Kidney epithelial cell (primary cell): ENCODE data around the gene SETD5. TPM values are rescaled to one million over a fixed set of nuclear protein-coding genes. Genes with fewer than 3 reads are reported as not detected.
A peak's percentile ranks its signal among the peaks of the same experiment; 100 is the strongest.

ENCODE experiments used
- DNase-seq: peaks from one replicate; pipeline ENCODE4 v3.0.0-alpha.2; 2010; ENCODE audit warnings: low read depth
- H3K27me3 ChIP-seq: 2 replicates; pipeline ENCODE4 v1.6.0; 2011; ENCODE audit warnings: low read length; ENCODE audit not compliant: control insufficient read depth, insufficient read depth
- H3K36me3 ChIP-seq: 2 replicates; pipeline ENCODE4 v1.5.1; 2011; ENCODE audit warnings: low read length; ENCODE audit not compliant: control insufficient read depth, insufficient read depth
- H3K4me3 ChIP-seq: 2 replicates; pipeline ENCODE4 v1.5.1; 2011; ENCODE audit warnings: low read depth, mild to moderate bottlenecking, control low read depth, low read length
- CTCF ChIP-seq: IDR thresholded peaks from 2 replicates; pipeline ENCODE4 v1.5.1; 2011; ENCODE audit warnings: mild to moderate bottlenecking, moderate library complexity, low read length, control low read depth, inconsistent platforms; ENCODE audit not compliant: insufficient read depth, poor library complexity, severe bottlenecking
- total RNA-seq: library from RNA; depleted of rRNA; stranded (reverse); fragments of >200 nt; gene quantifications from 2 replicates; pipeline ENCODE4 v1.2.3, GENCODE V29; 2015

SETD5 gene
- total RNA-seq, 1 donor from 2014 or later: 49.1 TPM

- TF ChIP-seq CTCF: no peak
- H3K4me3 ChIP-seq: no peak overlapping the region
- no peaks in the 10 kb centered on the region for H3K36me3 ChIP-seq
- DNase-seq: peak; percentile 61
- peaks cover 15% of the 10 kb centered on the region for H3K27me3 ChIP-seq
Observed at GRCh38 chr3:9497821-9498565, 100.6 kb downstream of the SETD5 start.

- Histone ChIP-seq H3K36me3 (no peaks in the 10 kb centered on the region), H3K4me3 (no peak overlapping the region), H3K27me3 (peaks cover 15% of the 10 kb centered on the region)
- TF ChIP-seq CTCF: no peak
- no peak for DNase-seq
Observed at GRCh38 chr3:9498781-9499180, 101.4 kb downstream of the SETD5 start.

GRCh38 chr3:9499455-9500107, 102.2 kb downstream of the SETD5 start:
- H3K4me3 ChIP-seq: no peak overlapping the region
- H3K27me3 ChIP-seq: peaks cover 15% of the 10 kb centered on the region
- no peak for DNase-seq
- TF ChIP-seq CTCF: no peak
- H3K36me3 ChIP-seq: no peaks in the 10 kb centered on the region

GRCh38 chr3:9500108-9501050, 103.0 kb downstream of the SETD5 start:
- H3K27me3 ChIP-seq: peaks cover 15% of the 10 kb centered on the region
- no peak overlapping the region for H3K4me3 ChIP-seq
- no peaks in the 10 kb centered on the region for H3K36me3 ChIP-seq
- DNase-seq: peak; percentile 14
- peak; percentile 96 for TF ChIP-seq CTCF

GRCh38 chr3:9501226-9501625, 103.8 kb downstream of the SETD5 start:
- H3K4me3 ChIP-seq: no peak overlapping the region
- TF ChIP-seq CTCF: no peak
- peaks cover 17% of the 10 kb centered on the region for H3K27me3 ChIP-seq
- DNase-seq: no peak
- no peaks in the 10 kb centered on the region for H3K36me3 ChIP-seq
